ENCODE data around the gene RSRC1.
"Not testable (repeated sequence)": the region's sequence is repeated elsewhere in the genome, so short reads cannot be mapped to it uniquely, and the experiment has no call there.

Gene RSRC1, protein sequence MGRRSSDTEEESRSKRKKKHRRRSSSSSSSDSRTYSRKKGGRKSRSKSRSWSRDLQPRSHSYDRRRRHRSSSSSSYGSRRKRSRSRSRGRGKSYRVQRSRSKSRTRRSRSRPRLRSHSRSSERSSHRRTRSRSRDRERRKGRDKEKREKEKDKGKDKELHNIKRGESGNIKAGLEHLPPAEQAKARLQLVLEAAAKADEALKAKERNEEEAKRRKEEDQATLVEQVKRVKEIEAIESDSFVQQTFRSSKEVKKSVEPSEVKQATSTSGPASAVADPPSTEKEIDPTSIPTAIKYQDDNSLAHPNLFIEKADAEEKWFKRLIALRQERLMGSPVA

DNA sequence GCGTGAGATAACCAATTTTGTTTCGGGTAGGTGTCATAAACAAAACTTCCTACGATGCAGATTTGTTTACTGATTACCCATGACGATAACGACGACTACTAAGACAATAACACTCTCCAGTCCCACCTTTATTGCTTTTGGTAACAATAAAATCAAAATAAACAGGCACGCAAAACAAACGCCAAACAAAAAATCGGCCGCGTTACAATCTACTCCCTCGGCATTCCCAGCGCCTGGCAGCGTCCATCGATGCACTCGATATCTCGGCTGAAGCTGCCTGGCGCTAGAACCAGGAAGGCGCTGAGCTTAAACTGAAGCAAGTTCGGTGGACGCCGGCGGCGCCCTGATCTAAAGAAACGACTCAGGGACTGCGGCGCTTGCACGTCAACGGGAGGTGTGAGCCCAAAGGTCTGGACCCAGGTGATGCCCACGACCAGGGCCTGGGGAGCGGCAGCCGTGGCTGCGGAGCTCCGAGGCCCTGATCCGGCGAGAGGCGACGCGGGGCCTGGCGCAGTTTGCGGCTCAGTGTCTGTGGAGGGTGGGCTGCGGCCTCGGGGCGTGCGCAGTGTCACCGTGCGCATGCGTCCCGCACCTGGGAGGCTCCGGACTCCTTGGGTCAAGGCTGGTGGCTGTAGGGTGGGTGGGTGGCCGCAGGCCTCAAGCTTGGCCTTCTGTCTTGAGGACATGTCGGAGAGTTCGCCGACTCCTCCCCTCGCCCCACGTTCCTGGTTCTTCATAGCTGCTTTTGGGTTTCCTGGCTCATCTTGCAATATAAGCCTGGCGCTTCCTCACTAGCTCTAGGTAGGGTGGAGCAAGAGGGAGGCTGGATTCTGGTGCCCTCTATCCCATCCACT lies at the start of gene RSRC1:
Gene RSRC1 (plus strand): TSS at position 286 of the 854 bp plus-strand sequence. CDS start 12,016 bp downstream, outside the sequence.
- DNase-seq = peak; percentile 86

DNA sequence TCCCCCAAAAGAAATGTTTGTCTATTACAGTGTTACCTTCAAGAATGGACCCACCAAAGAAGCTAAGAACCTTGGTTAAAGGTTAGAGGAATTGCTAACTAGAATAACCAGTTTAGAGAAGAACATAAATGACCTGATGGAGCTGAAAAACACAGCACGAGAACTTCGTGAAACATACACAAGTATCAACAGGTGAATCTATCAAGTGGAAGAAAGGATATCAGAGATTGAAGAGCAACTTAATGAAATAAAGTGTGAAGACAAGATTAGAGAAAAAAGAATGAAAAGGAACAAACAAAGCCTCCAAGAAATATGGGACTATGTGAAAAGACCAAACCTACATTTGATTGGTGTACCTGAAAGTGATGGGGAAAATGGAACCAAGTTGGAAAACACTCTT lies 44.3 kb upstream of the RSRC1 start:
- DNase-seq = not testable (repeated sequence)

DNA sequence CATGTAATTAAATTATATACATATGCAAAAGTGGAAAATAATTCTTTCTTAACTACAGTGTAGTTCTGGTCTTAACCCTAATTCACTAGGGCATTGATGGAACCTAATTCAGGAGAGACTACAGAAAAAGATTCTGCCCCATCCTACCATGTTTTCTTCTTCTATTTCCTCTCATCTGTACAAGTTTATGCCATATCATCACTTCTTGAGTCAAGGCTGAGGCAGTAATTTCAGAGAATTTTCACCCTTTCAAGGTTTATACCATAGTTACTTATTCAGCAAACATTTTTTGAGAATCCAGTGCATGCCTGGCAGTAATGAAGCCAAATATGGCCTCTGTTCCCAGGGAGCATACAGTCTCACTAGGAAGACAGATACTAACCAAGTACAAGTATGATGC lies 37.1 kb upstream of the RSRC1 start:
- no peak for DNase-seq

DNA sequence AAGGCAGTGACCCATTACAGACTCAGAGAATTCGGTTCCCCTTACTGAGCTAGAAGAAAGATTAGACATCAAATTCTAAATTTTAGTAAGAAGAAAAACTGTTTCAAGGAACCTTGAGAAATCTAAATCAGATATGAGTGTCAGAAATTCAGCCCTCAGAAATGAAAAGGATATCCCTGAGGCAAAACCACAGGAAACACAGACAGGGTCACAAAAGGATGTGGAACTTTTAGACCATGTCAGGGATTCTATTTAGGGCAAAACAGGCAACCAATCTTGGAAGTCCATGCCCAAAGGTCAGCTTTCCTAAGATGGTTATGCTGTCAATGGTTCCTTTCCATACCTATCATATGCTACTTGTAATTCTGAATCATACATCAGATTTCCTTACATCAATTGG lies 35.3 kb upstream of the RSRC1 start:
- DNase-seq = no peak

DNA sequence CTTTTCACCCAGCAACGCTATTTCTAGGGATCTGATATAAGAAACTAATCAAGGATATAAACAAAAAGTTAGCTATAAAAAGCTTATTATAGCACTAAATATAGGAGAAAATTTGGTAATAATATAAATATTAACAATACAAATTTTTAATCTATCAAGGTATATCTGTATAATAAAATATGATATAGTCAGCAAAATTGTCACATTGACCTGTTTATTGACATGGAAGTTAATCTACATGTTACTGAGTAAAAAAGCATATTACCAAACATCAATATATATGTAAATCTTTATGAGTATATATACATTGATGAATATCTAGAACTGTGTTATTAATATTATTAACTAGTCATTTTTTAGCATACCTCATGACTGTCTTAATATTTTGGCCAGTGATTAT lies 30.3 kb upstream of the RSRC1 start:
- DNase-seq = no peak

DNA sequence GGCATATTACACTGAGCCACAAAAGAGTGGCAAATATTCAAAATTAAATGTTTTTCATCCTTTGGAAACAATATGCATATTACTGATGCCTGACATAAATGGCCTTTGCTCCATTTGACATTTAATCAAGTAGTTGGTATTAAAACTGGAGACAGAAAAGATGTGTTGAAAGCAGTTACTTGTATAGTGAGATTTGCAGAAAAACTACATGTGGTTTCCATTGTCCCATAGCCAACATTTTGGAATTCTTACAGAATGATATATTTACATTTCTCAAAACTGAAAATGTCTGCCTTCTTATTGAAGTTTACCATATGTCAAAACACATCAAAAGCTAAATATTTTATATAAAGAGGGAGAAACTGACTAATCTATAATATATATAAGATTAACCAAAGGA lies 25.2 kb upstream of the RSRC1 start:
- DNase-seq = no peak

DNA sequence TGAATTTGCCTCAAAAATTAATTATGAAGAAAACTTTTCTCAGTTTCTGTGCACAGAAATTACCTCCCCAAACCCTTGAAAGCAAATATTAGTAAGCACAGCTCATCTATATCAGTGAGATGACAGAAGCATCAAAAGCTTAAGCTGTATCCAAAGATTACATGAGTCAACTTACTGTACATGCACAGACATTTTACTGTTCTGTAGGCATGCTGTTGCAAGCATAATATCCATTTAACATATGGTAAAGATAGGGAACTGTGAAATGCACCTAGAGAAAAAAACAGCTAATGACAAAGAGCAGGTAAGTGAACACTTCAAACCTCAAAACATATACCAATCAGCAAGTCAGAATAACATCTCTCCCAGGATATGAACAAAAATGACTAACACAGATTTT lies 24.5 kb upstream of the RSRC1 start:
- DNase-seq = no peak

DNA sequence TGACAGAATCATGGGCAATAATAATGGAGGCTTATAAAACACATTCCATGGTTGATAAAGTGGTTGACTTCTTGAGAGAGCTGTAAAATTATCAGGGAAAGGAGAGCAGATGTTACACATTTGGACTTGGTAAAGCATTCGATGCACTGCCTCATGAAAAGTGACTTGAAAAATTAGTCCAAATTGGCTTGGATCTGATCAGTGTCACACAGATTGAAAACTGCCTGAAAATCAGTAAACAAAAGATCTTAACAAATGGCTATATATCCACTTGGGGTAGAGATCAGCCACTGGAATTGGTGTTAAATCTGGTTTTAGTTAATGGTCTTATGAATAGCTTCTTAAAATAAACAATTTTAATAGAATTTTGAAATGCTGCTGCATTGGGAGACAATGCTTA lies 24.0 kb upstream of the RSRC1 start:
- no peak for DNase-seq

DNA sequence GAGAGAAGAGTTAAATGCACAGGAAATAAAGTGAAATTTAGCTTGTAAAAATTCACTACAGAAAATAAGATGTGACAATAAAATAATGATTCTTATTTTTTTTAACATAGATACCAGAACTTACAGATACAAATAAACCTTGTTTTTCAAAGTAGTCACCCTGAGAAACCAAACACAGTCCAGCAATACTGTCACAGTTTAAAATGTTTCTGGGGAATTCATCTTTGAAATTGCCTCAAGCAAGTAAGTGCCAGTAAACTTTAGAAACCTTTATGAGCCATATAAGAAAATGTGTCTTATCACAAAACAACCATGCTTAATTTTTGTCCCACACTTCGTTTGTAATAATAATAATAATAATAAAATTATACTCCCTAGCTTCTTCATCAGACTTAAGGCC lies 23.5 kb upstream of the RSRC1 start:
- DNase-seq = no peak

DNA sequence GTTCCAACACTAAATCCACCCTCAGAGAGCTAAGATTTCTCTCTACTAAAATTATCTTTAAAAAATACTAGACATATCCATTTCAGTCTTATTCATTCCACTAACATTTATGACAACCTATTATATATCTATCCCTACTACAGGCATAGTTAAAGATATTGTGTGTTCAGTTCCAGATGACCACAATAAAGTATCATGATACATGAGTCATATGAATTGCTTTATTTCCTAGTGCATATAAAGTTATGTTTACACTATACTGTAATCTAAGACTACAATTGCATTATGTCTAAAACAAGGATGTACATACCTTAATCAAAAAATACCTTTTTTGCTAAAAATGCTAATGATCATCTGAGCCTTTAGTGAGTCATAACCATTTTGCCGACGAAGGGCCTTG lies 23.1 kb upstream of the RSRC1 start:
- no peak for DNase-seq

DNA sequence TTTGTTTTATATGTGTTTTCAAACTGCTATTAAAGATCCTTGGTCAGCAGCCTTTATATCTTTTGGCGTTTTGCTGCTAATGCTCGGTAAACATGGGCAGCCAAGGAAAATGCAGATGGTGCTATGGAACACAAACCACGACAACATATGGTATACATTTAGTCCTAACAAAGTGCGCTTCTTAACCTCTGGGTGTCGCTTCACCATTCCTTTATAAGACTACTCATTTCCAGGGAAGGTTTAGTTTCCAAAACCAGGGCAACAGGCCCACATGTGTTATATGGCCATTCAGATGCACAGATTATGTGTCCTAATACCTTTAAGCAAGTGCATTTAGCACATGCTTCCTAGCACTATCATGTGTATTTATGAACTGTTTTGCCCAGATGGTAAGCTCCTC lies 18.4 kb upstream of the RSRC1 start:
- no peak for DNase-seq

DNA sequence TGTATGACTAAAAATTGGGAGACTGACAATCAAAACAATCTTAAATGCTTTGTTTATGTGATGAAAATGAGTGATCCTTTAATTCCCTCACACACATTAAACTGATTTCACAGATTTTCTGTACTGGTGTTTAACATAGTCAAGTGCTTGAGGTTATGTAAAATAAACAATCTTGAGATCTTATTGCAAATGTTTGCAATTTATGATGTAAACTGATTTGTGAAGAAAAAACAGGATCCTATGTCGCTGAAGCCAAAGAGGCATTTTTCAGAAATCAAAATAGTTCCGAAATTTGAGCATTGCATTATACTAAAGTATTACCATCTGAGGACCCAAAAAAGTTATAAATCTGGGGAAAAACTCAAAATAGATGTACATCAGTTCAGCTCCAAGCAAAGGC lies 16.4 kb upstream of the RSRC1 start:
- no peak for DNase-seq

DNA sequence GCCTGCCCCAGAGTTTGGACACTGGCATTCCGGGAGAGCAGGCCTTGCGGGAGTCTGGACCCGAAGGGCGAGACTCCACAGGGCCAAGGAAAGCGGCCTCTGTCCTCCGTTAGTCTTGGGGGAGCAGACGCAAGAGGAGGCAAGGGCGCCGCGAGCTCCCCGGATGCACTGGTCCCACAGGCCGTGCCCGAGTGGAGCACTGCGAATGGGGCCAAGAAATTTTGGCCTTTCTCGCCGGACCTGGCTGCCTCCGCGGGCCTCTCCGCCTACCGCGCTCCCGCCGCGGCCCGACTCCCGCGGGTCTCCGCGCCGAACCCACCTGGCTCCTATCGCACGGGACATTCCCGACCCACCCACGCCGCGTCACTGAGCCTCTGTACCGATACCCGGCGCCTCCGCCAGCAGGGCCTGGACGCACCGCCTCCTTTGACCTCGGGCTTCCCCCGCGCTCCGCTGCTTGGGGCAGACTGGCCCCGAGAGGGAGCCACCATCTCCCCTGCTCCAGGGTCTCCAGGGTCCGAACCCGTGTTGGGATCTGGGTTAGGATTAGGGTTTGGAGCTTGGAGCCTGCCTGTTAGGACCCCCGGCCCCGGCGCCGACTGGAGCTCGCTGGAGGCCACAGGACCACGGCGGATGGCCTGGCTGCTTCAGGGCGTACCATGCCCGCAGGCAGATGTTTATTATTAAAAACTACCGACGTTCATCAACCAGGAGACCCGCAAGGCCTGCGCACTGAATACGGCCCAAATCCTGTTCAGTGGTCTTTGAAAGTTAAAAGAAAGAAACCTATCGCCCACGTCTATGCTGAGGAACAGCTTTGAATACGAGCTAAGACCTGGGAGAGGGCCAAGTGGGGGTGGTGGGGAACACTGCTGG lies 15.4 kb upstream of the RSRC1 start:
- no peak for DNase-seq

DNA sequence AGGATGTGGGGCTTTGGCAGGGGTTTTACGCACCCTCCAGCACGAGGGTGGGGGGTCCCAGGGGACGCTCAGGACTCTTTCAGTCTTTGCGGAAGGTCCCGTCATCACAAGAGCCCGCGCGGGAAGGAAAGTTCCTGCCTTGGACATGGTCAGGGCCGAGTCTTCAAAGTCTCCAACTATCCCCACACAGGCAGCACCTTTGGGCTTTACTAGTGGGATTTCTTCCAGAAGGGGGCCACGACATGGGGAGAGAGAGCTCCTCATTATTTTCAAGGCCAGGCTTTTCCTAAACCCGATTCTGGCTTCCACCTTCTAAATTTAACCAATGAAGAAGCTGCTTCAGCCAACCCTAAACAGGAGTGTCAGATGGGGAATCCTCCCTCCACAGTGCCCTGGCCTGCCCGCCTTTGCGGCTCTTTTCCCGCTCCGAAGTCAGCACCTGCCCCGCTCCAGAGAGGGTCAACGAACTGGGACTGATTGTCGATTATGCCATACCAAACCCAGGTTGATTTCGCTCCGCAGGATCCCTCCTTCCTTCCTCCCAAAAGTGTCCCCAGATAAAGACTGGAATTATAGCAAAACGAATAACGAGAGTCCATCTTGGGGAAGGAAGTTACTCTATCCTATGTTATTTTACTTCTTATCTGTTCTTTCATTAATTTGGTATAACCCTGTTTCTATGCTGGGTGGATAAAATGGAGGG lies 14.6 kb upstream of the RSRC1 start:
- no peak for DNase-seq

DNA sequence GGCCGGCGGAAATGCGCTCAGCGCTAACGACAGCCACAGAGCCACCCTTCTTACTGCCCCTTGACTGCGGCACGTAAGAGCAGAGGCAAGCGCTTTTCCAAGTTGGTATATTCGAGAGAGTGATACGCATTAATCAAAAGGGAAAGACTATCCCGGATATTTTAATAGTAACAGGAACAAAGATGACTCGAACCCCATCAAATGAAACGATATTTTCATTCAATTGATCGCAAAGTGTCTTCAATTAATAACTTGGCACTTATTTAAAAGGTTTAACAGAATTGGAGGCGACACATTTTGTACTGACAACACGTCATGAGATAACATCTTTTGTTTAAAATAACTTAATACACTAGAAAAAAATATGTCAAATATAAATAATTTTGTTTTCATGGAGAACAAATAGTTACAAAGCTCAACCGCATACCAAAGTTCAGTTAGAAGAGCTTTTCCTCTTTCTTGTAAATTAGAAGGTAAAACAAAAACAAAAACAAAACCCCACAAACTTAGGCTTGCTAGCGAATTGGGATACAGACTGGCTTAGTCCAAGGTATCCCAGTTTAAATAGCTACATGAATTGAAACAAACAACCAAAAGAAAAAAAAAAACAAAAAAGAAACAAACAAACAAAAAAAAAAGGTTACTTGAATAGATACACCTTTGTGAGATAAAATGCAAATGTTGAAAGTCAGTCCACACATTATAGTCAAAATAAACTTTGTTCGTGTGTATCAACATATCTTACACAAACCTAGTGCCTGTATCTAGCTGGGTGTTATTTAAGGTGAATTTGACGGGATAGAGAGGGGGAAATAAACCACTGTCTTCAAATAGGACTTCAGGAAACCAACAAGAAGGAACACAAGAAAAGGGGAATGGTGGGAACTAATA lies 13.8 kb upstream of the RSRC1 start:
- no peak for DNase-seq

DNA sequence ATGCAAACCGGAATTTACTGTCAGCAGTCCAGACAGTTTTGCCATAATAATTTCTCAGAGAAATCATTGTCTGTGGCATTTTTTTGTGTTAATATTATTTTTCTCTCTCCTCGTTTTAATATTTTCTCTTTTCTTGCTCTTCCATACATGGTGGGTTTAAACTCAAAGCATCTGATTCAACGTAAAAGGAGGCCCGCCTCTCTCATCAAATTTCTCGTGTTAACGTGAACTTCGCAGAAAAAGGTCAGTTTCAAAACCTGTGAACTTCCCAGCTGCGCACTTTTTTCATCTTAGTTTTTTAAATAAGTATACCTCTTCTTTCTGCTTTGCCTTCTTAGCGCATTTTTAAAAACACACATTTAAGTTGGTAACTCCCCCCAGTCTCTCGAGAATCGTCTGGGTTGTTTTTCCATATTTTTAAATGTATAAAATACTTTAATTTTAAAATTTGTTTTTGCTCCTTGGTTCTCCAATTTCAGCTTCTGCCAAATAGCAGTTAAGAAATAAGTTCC lies 12.8 kb upstream of the RSRC1 start:
- no peak for DNase-seq

DNA sequence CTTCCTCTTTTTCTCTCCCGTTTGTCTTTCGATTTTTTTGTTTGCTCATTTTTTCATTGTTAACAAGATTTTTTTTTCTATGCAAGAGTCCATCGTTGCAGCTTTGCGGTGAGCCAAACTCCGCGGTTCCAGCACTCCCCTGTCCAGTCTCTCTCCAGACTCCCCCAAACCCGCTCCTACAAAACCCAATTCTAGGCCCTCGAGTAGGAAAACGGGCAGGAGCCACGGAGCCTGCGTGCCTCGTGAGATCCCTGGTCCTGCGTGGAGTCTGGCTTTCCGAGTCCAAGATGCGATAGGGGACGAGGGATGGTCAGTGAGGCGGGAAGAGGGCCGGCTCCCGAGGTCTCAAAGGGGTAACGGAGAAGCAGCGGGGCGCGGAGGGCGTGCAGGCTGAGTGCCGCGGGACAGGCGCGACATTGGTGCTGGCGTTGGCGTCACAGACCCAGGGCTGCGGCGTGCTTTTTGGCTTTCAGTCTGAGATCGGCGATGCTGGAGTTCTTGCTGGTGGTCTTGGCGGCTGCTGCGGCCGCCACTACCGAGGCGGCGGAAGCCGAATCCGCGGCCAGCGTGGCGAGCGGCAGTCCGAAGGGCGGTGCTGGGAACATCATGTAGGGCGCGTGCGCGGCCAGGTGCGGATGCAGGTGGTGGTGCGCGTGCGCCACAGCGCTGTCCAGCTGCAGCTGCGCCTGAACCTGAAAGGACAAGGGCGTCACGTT lies 12.1 kb upstream of the RSRC1 start:
- DNase-seq = peak; percentile 81

DNA sequence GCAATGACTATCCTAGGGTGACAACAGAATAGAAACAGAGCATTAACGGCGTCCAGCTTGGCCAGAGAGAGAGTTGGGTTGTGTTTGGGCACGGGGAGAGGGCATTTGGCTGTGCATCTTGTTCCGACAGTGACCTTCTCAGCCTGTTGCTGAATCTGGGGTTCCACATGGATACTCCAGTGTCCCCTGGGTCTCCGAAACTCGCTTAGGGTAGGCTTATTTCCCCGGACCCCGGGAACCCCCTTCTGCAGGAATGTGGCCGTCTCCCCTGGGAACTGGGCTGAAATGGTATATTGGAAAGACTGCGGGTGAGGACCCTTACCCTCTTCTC lies 11.6 kb upstream of the RSRC1 start:
- DNase-seq = no peak

DNA sequence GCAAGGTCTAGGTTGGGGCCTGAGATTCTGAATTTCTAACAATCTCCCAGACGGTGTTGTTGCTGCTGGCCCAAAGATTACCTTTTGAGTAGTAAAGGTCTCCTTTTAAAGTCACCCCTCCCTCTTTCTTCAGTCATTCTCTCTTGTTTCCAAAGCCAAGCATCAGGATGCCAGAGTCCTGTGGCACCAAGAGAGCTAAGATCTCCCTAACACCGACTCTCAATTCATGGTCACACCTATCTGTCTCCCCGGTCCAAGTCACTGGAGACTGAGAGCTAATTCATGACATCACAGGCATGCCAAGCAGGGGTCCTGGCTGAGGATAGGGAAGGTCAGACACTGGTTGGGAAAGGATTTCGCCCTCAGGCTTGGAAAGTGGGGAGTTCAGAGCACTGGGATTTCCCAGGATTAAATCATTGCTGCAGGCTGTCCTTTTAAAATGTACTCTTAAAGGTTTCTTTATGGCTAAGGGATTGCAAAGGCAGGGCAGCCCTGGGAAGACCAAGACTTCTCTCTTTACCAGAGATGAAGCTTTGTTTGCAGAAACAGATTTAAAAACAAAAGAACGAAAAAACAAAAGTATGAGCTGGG lies 11.0 kb upstream of the RSRC1 start:
- no peak for DNase-seq

DNA sequence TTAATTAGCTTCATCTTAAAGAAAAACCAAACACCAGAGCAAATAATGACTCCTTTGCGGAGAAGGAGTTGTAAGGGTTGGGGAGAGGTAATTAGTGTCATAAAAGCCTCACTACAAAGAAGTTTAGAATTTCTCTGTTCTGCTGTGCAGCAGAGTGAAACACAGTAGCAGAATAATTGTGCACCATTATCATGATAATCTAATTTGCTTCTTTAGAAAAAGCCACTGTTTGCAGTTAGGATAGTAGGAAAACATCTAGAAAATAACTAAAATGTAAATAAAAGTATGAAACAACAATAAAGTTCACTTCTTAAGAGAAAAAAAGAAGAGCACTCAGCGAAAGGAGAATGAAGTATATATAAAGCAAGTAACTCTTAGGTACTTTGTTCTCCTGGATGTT lies 9.2 kb upstream of the RSRC1 start:
- DNase-seq = no peak

Measured in stimulated activated CD4-positive, alpha-beta T cell treated with anti-CD3 and anti-CD28 coated beads, Interleukin-15, amount 100 ng/mL, for 24 hours (primary cell).